Measurements from ENCODE around the gene SLC39A2. TPM values are rescaled to one million over a fixed set of nuclear protein-coding genes. Genes with fewer than 3 reads are reported as not detected.
A peak's percentile ranks its signal among the peaks of the same experiment; 100 is the strongest.
"Not testable (repeated sequence)": the region's sequence is repeated elsewhere in the genome, so short reads cannot be mapped to it uniquely, and the experiment has no call there.

SLC39A2 gene, protein sequence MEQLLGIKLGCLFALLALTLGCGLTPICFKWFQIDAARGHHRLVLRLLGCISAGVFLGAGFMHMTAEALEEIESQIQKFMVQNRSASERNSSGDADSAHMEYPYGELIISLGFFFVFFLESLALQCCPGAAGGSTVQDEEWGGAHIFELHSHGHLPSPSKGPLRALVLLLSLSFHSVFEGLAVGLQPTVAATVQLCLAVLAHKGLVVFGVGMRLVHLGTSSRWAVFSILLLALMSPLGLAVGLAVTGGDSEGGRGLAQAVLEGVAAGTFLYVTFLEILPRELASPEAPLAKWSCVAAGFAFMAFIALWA
- total RNA-seq = under 1 TPM in 1 of 2 experiments, not detected in 1; 0.25 TPM

DNA sequence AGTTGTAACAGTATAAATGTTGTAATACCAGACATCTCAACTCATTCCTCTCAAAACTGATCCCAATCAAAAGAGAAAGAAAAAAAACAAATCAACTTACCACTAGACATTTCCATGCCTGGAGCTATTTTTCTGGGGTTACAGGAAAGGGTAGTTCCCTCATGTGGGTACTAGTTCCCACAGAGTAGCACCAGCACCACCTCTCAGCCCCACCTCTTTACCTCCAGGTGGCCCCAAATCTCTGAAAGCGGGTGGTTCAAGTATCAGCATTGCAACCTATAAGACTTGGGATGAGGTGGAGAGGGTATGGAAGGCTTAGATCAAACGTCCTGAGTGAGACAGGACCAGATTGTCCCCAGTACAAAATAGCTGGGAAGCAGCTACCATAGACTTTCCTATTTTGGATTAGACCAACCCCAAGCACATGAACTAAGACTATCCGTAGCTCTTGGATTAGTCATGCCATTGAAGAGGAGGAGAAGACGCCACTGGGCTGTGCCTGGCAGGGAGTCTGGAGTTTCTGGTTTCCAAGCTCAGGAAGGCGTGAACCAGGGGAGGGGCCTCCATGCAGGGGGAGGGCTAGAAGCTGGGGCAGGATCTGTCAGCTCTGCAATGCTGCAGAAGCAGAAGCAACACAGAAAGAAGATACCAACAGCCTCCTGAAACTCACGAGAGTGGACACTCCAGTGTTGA is at the start of gene SLC39A2:
TSS of gene SLC39A2 (plus strand) at position 620 of the 693 bp plus-strand sequence. CDS start 154 bp downstream, outside the sequence.
- Mint-ChIP-seq H3K4me1 (peaks cover 13% of the 10 kb centered on the region), H3K36me3 (peaks cover 24% of the 10 kb centered on the region), H3K27me3 (no peaks in the 10 kb centered on the region), H3K27ac (no peak within 1 kb of the TSS), H3K9me3 (no peaks in the 10 kb centered on the region), H3K4me3 (no peak within 1 kb of the TSS)
- no peak for ATAC-seq (ENCODE audit: low read depth)
- POLR2A ChIA-PET = no interaction called here
- DNase-seq = no peak

DNA sequence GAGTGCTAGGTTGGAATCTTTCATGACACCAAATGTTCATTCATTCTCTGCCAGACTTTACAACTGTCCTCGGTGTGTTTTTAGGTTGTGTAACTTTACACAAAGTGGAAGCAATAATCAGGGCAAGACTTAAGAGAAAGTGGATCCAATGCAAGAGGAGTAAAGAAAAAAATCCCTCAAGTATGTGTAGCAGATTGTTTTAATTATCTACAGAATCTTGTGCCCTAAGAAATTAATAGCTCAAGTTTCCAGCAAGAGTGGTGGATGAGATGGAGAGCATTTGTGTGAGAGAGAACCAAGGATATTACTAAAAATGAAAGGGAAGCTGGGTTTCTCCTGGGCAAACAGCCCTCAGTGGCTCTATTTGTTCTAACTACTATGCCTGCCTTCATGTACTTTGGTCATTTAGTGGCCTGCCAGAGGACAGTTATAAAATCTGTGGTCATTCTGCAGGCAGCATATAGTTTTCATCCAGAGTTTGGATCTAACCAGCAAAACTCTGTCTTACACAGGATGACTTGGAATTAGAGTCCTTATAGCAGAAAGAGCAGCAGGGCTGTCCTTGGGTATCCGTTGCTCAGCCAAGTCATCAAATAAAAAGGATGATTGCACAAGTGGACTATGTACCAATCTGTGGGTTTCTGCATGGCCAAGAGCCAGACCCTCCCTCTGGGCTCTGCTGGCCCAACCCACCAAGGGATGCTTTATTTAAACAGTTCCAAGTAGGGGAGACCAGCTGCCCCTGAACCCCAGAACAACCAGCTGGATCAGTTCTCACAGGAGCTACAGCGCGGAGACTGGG is 44.2 kb upstream of the SLC39A2 start, which contains the start of gene RNASE2:
TSS of gene RNASE2 (plus strand) at position 752 of the 802 bp plus-strand sequence. CDS start 285 bp downstream, outside the sequence.
- H3K36me3 Mint-ChIP-seq; ATAC-seq (ENCODE audit: low read depth); H3K9me3 Mint-ChIP-seq; POLR2A ChIA-PET; DNase-seq; H3K27ac Mint-ChIP-seq: not testable (repeated sequence)
- Mint-ChIP-seq H3K4me3 (peak within 1 kb of the TSS; percentile 18), H3K27me3 (peaks cover 17% of the 10 kb centered on the region), H3K4me1 (peaks cover 14% of the 10 kb centered on the region)

DNA sequence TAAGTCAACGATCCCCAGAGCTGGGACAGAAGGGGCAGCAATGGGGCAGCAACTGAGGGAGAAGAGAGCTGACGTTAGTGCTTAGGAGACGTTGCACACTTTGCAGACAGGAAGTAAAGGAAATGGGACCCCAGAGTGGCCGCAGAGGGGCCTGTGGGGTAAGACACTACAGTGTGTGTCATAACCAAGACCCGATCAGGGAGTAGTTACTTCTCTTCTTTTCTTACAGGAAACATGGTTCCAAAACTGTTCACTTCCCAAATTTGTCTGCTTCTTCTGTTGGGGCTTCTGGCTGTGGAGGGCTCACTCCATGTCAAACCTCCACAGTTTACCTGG is 43.6 kb upstream of the SLC39A2 start:
- DNase-seq; H3K9me3 Mint-ChIP-seq; ATAC-seq (ENCODE audit: low read depth); H3K4me3 Mint-ChIP-seq; H3K27ac Mint-ChIP-seq; POLR2A ChIA-PET; H3K36me3 Mint-ChIP-seq: not testable (repeated sequence)
- Mint-ChIP-seq H3K27me3 (peaks cover 17% of the 10 kb centered on the region), H3K4me1 (peaks cover 15% of the 10 kb centered on the region)

DNA sequence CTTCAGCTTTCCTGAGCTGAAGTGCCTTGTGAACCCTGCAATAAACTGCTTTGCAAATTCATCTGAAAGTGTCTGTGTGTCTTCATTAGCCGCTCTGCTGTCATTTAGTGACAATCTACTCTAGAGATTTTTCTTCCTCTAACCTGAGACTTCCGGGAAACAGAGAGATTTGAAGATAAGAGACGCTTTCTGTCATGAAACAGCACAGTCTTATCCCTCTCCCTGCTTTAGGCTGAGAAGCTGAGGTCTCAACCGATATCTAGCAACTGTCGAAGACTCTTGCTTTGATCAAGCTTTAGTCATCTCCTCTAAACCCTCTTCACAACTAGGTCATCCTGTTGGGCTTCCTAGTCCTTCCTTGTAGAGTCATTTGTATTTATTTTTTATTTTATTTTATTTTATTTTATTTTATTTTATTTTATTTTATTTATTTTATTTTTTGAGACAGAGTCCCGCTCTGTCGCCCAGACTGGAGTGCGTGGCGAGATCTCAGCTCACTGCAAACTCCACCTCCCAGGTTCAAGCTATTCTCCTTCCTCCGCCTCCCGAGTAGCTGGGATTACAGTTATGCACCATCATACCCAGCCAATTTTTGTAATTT is 42.6 kb upstream of the SLC39A2 start:
- POLR2A ChIA-PET = interaction anchor here (1.3 kb wide), 1 partner anchor 14 kb away, joined by 4 read pairs; no protein-coding TSS in a partner anchor
- no peak overlapping the region for H3K27ac Mint-ChIP-seq
- peak overlapping the region; percentile 18 for H3K4me3 Mint-ChIP-seq
- ATAC-seq (ENCODE audit: low read depth) (no peak), DNase-seq (no peak)
- H3K9me3 Mint-ChIP-seq = no peaks in the 10 kb centered on the region
- peaks cover 17% of the 10 kb centered on the region for H3K27me3 Mint-ChIP-seq
- H3K36me3 Mint-ChIP-seq = peaks cover 2% of the 10 kb centered on the region
- peaks cover 19% of the 10 kb centered on the region for H3K4me1 Mint-ChIP-seq

DNA sequence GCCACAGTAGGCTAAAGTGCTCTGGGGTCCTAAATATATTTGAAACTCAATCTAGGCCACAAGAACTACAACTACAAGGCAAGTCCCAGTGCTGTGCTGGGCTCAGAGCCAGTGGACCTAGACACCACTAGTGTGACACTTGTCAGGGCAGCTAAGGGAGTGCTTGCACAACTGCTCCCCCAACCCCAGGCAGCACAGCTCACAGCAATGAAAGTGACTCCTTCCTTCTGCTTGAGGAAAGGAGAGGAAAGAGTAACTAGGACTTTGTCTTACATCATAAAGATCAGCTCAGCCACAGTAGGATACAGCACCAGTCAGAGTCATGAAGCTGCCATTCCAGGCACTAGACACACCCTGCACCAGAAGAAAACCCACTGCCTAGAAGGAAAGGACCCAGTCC is 40.1 kb upstream of the SLC39A2 start:
- H3K9me3 Mint-ChIP-seq; ATAC-seq (ENCODE audit: low read depth); H3K27ac Mint-ChIP-seq; POLR2A ChIA-PET; H3K36me3 Mint-ChIP-seq; H3K4me3 Mint-ChIP-seq; DNase-seq: not testable (repeated sequence)
- peaks cover 18% of the 10 kb centered on the region for H3K27me3 Mint-ChIP-seq
- H3K4me1 Mint-ChIP-seq = peaks cover 22% of the 10 kb centered on the region

DNA sequence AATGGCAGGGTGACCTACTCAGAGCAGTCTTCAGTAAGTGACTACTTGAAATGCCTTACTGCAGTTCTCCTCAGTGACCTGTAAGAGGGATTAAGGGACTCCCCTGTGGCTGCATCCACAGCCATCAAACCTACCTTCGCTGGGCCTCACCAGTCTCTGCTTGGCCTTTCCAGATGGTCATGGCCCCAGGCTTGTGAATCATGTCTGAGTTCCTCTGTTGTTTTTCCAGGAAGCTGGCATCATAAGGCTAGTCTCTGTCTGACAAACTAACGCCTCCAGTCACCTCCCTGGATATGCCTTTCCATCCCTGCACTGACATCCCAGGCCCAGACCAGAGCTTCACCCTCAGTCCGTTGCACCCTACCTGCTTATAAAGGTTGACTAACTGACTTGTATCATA is 29.8 kb upstream of the SLC39A2 start:
- no peak for ATAC-seq (ENCODE audit: low read depth)
- Mint-ChIP-seq H3K27ac (no peak overlapping the region), H3K4me3 (no peak overlapping the region), H3K9me3 (no peaks in the 10 kb centered on the region), H3K36me3 (no peaks in the 10 kb centered on the region), H3K27me3 (peaks cover 44% of the 10 kb centered on the region), H3K4me1 (peaks cover 8% of the 10 kb centered on the region)
- DNase-seq = no peak
- POLR2A ChIA-PET = no interaction called here

DNA sequence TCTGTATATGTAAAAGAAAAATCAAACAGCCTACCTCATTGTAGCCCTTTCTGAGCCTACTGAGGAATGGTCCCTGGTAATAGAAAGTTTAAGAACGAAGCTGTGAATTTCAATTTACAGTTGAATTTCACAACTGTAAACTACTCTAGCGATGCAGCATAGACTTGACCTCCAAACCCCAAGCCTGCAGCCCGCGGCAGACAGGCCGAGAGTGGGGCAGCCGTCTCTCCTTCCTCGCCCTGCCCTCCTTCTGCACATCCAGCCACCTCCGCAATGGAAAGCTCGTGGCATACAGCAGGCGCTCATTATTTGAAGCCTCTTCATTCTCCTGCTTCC is 28.5 kb upstream of the SLC39A2 start:
- POLR2A ChIA-PET = interaction anchor here (0.5 to 1.5 kb wide), 4 partner anchors 10 to 272 kb away, joined by 3 to 10 read pairs (median 5); no protein-coding TSS in a partner anchor
- Mint-ChIP-seq H3K9me3 (no peaks in the 10 kb centered on the region), H3K4me1 (peaks cover 8% of the 10 kb centered on the region), H3K27me3 (peaks cover 40% of the 10 kb centered on the region), H3K36me3 (no peaks in the 10 kb centered on the region), H3K4me3 (peak overlapping the region; percentile 90), H3K27ac (no peak overlapping the region)
- DNase-seq = no peak
- no peak for ATAC-seq (ENCODE audit: low read depth)

DNA sequence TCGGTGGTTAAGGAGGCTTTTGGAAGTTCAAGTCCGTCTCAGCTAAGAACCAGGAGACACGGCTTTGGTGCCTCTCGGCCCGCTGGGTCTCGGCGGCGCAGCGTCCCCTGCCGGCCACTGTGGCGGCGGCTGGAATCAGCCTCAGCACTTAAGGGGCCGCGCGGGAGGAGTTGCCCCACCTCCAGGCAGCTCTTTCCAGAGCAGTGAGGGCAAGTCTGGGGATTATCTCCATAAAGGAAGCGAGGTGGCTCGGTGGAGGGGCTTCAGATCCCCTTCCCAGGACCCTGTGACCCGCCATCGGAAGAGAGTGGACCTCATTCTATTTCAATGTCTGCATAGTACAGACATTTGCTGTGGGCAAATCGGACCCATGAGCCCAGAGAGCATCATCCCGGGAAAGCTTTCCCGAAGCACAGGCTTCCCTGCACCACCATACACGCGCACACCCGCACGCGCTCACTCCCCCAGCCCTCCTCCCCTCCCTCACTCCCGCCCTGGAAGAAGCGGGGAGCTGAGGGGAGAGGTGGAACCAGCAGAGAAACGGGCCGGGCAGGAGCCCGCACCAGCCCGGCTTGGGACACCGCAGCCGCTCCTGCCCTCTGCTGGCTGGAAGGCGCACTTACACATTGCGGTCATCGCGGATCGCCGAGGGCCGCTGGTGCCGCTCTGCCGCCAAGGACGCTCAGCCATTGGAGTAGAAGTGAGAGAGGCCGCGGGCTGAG is 27.9 kb upstream of the SLC39A2 start:
- ATAC-seq (ENCODE audit: low read depth) = peak; percentile 89
- peaks cover 8% of the 10 kb centered on the region for H3K4me1 Mint-ChIP-seq
- POLR2A ChIA-PET = interaction anchor here (0.5 to 1.5 kb wide), 4 partner anchors 10 to 271 kb away, joined by 3 to 10 read pairs (median 5); no protein-coding TSS in a partner anchor
- H3K4me3 Mint-ChIP-seq = peak overlapping the region; percentile 90
- peaks cover 40% of the 10 kb centered on the region for H3K27me3 Mint-ChIP-seq
- H3K36me3 Mint-ChIP-seq = no peaks in the 10 kb centered on the region
- DNase-seq = peak; percentile 86
- no peak overlapping the region for H3K27ac Mint-ChIP-seq
- H3K9me3 Mint-ChIP-seq = no peaks in the 10 kb centered on the region

DNA sequence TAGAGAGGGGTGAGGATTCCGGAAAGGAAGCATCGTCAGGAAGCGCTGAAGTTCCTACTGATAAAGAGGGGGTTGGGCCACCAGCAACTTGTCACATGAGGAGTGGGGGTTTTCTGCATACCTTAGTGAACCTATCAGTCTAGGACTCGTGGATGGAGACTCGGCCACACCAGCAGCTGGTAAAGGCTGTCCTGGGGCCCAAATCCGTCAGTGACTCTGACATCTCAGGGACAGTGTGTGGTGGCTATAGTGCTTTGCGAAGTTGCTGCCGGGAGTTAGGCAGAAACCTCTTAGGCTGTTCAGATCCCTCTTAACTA is 27.4 kb upstream of the SLC39A2 start:
- DNase-seq (no peak), ATAC-seq (ENCODE audit: low read depth) (peak; percentile 21)
- Mint-ChIP-seq H3K36me3 (no peaks in the 10 kb centered on the region), H3K27me3 (peaks cover 37% of the 10 kb centered on the region), H3K27ac (no peak overlapping the region), H3K9me3 (no peaks in the 10 kb centered on the region), H3K4me3 (peak overlapping the region; percentile 90), H3K4me1 (peaks cover 8% of the 10 kb centered on the region)
- POLR2A ChIA-PET = interaction anchor here (0.6 to 1.5 kb wide), 3 partner anchors 11 to 629 kb away, joined by 3 to 10 read pairs (median 6); no protein-coding TSS in a partner anchor

DNA sequence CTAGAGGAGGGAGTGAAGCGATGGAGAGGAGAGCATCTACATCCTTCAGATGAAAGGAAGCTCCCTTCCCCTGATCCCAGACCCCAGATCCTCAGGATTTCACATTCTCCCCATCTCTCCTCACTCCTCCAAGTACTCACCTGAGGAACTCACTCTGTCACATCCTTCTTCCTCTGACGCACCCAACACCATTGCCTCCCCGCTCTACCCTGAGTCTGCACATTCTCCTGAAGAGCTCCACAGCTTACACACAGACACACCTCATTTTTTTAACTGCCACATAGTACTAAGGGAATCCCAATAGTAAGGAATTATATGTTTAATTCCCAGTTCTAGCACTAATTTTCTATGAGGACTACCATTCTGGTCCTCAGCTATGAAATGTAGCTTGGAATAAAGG is 25.6 kb upstream of the SLC39A2 start:
- peaks cover 26% of the 10 kb centered on the region for H3K27me3 Mint-ChIP-seq
- POLR2A ChIA-PET = no interaction called here
- H3K4me1 Mint-ChIP-seq = peaks cover 8% of the 10 kb centered on the region
- H3K36me3 Mint-ChIP-seq = no peaks in the 10 kb centered on the region
- no peak for DNase-seq
- no peak overlapping the region for H3K27ac Mint-ChIP-seq
- H3K4me3 Mint-ChIP-seq = no peak overlapping the region
- ATAC-seq (ENCODE audit: low read depth) = no peak
- no peaks in the 10 kb centered on the region for H3K9me3 Mint-ChIP-seq

DNA sequence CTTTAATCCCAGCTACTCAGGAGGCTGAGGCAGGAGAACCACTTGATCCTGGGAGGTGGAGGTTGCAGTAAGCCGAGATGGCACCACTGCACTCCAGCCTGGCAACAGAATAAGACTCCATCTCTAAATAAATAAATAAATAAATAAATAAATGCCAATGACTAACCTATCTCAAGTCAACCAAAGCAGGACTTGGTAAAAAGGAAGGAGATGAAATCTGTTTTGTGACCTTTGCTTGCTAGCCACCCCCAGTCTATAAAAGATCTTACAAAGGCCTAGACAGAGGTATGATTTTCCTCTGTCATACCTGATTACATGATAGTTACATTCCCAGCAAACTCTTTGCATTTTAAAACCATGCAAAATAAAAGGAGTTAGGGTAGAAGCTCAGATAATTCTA is 22.8 kb upstream of the SLC39A2 start:
- Mint-ChIP-seq H3K36me3 (no peaks in the 10 kb centered on the region), H3K4me1 (peaks cover 5% of the 10 kb centered on the region), H3K27me3 (peaks cover 27% of the 10 kb centered on the region), H3K4me3 (no peak overlapping the region), H3K9me3 (no peaks in the 10 kb centered on the region), H3K27ac (no peak overlapping the region)
- POLR2A ChIA-PET = no interaction called here
- ATAC-seq (ENCODE audit: low read depth) = no peak
- no peak for DNase-seq

DNA sequence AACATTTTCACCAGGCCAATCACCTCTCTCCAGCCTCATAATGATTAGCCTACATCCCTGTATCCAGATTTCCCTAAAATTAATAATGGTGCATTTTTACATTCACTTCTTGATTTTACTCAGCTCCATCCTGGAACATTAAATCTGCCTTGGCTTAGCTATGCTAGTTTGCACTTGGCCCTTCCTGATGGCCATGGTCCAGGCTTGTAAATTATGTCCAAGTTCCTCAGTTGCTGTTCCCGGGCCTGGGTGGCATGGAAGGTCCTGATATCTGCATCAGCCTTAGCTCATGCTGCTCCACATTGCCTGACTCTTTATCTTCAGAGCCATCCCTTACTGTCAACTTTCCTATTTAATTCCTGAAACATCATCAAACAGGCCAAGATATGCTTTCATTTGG is 20.4 kb upstream of the SLC39A2 start:
- POLR2A ChIA-PET = no interaction called here
- Mint-ChIP-seq H3K4me1 (no peaks in the 10 kb centered on the region), H3K27me3 (peaks cover 14% of the 10 kb centered on the region), H3K9me3 (no peaks in the 10 kb centered on the region), H3K36me3 (no peaks in the 10 kb centered on the region), H3K27ac (no peak overlapping the region), H3K4me3 (no peak overlapping the region)
- ATAC-seq (ENCODE audit: low read depth) (no peak), DNase-seq (no peak)

DNA sequence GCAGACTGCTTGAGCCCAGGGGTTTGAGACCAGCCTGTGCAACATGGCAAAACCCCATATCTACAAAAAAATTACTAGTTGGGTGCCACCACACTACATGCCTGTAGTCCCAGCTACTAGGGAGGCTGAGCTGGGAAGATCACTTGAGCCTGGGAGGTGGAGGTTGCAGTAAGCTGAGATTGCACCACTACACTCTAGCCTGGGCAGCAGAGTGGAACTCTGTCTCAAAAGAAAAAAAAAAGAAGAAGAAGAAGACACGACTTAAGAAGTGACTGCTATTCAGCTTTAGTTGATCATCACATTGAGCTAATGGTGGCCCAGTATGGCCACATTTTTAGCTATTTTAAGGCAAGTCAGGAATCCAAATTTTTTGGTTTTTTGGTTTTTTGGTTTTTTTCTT is 18.2 kb upstream of the SLC39A2 start:
- ATAC-seq (ENCODE audit: low read depth) (no peak), DNase-seq (no peak)
- Mint-ChIP-seq H3K36me3 (no peaks in the 10 kb centered on the region), H3K27me3 (peaks cover 19% of the 10 kb centered on the region), H3K4me1 (peaks cover 2% of the 10 kb centered on the region), H3K4me3 (no peak overlapping the region), H3K27ac (no peak overlapping the region), H3K9me3 (no peaks in the 10 kb centered on the region)
- POLR2A ChIA-PET = no interaction called here
